EH (cell line): Measurements from ENCODE around the gene SF3A1.

Experiments used
- DNase-seq: peaks from one replicate; pipeline ENCODE4 v3.0.0-alpha.2; 2015; ENCODE audit warnings: low read depth

SF3A1 gene

GRCh38 chr22:30323246-30323645, 33.4 kb downstream of the SF3A1 start:
- DNase-seq, result no peak

- no peak for DNase-seq
Measured at GRCh38 chr22:30321461-30321860, 35.2 kb downstream of the SF3A1 start.

- DNase-seq, result no peak
Measured at GRCh38 chr22:30320021-30320556, 36.6 kb downstream of the SF3A1 start.

- DNase-seq, result no peak
Measured at GRCh38 chr22:30318799-30319419, 37.8 kb downstream of the SF3A1 start.

- DNase-seq, result no peak
Measured at GRCh38 chr22:30317778-30318177, 38.9 kb downstream of the SF3A1 start.

- DNase-seq, result no peak
Measured at GRCh38 chr22:30315962-30316576, 40.6 kb downstream of the SF3A1 start.

GRCh38 chr22:30314915-30315314, 41.8 kb downstream of the SF3A1 start:
- peak; percentile 34 for DNase-seq

- DNase-seq, result no peak
Measured at GRCh38 chr22:30313527-30314363, 42.9 kb downstream of the SF3A1 start.

GRCh38 chr22:30312053-30312452, 44.6 kb downstream of the SF3A1 start:
- DNase-seq, result peak; percentile 93

- DNase-seq, result peak; percentile 79
Measured at GRCh38 chr22:30310881-30311771, 45.6 kb downstream of the SF3A1 start.

GRCh38 chr22:30309951-30310741, 46.5 kb downstream of the SF3A1 start:
- DNase-seq, result peak; percentile 70

GRCh38 chr22:30308518-30309230, 48.0 kb downstream of the SF3A1 start:
- DNase-seq, result no peak

- DNase-seq, result no peak
Measured at GRCh38 chr22:30308093-30308492, 48.6 kb downstream of the SF3A1 start.

- no peak for DNase-seq
Measured at GRCh38 chr22:30307041-30307574, 49.6 kb downstream of the SF3A1 start.

- no peak for DNase-seq
Measured at GRCh38 chr22:30306627-30307011, 50.1 kb downstream of the SF3A1 start.

GRCh38 chr22:30305906-30306626, 50.6 kb downstream of the SF3A1 start:
- no peak for DNase-seq

- DNase-seq, result peak; percentile 50
Measured at GRCh38 chr22:30305519-30305905, 51.2 kb downstream of the SF3A1 start.

- DNase-seq, result peak; percentile 46
Measured at GRCh38 chr22:30304495-30305244, 52.0 kb downstream of the SF3A1 start.

- no peak for DNase-seq
Measured at GRCh38 chr22:30302810-30303138, 53.9 kb downstream of the SF3A1 start.
